GM21515 (cell line): Measurements from ENCODE around the gene ATRX.
"Not testable (repeated sequence)": the region's sequence is repeated elsewhere in the genome, so short reads cannot be mapped to it uniquely, and the experiment has no call there.

Experiments
- ATAC-seq: cut with Tn5 transposase; IDR thresholded peaks from one replicate; pipeline ENCODE4 v1.9.1; 2021; ENCODE audit not compliant: unreplicated experiment

The ATRX gene

GRCh38 chrX:77510007-77510406 is 276.0 kb downstream of the ATRX start:
- ATAC-seq = no peak

DNA sequence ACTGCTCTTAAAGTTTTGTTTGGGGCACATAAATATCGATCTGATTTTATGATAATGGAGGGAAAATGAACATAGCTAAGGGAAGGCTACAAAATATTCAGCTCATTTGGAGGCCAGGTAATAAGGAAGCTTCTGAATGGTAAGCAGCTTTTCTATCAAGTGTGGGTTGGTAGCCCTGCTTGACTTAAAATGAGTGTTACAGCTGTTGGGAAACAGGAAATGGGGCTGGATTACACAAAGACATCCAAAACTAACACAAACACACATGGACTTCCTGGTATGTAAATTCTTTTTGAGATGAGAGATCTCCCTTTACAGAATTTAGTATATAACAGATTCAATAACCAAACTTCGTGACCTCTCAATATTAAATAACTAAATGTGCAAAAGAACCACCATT is 280.8 kb downstream of the ATRX start:
- ATAC-seq = no peak

- no peak for ATAC-seq
Observed at GRCh38 chrX:77502951-77503525, 283.0 kb downstream of the ATRX start.

DNA sequence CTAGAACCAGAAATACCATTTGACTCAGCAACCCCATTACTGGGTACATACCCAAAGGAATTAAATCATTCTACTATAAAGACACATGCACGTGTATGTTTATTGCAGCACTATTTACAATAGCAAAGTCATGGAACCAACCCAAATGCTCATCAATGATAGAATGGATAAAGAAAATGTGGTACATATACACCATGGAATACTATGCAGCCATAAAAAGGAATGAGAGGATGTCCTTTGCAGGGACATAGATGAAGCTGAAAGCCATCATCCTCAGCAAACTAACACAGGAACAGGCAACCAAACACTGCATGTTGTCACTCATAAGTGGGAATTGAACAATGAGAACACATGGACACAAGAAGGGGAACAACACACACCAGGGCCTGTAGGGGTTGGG is 285.9 kb downstream of the ATRX start:
- ATAC-seq = not testable (repeated sequence)

GRCh38 chrX:77493677-77494553 is 292.1 kb downstream of the ATRX start:
- no peak for ATAC-seq

- ATAC-seq = no peak
Observed at GRCh38 chrX:77484045-77484444, 302.0 kb downstream of the ATRX start.

DNA sequence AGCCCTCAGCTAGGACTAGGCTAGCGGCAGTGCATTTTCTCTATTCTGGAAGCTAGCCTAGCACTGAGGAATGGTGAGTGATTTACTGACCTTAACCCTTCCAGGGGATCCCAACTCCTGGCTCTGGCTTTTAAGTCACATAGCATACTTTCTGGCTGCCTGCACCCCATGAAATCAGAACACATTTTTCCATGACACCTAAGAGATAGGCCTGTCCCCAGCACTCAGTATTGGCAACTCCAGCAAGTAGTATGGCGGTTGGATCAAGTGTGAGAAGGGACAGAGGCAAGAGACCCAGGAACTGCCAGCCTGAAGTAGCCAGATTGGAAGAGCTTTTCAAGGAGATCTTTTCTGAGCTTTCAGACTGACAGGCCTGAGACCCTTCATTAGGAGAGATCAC is 330.6 kb downstream of the ATRX start:
- ATAC-seq = no peak
